ENCODE results near the gene BAAT.

BAAT gene

DNA sequence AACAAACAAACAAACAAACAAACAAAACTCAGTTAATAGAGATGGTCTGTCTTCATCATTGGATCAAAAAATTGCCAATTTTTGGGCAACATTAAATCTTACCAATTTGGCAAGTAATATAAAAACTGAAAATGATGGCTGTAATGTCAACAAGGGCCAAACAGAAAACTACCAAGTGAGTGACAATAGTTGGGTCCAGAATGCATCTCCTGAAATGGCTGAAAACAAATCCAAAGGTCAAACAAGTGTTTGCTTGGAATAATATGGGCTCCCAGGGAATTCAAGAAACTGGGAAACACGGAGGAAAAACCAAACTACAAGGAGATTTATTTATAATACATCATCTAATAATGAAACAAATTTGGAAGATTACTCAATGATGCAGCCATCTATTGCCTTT lies 25.1 kb downstream of the BAAT start:
- TF ChIP-seq, protein P1, sequence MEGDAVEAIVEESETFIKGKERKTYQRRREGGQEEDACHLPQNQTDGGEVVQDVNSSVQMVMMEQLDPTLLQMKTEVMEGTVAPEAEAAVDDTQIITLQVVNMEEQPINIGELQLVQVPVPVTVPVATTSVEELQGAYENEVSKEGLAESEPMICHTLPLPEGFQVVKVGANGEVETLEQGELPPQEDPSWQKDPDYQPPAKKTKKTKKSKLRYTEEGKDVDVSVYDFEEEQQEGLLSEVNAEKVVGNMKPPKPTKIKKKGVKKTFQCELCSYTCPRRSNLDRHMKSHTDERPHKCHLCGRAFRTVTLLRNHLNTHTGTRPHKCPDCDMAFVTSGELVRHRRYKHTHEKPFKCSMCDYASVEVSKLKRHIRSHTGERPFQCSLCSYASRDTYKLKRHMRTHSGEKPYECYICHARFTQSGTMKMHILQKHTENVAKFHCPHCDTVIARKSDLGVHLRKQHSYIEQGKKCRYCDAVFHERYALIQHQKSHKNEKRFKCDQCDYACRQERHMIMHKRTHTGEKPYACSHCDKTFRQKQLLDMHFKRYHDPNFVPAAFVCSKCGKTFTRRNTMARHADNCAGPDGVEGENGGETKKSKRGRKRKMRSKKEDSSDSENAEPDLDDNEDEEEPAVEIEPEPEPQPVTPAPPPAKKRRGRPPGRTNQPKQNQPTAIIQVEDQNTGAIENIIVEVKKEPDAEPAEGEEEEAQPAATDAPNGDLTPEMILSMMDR (IDR thresholded peaks at IDR 0.05; ENCODE audit: low read depth, low read length) = no peak
- H3K4me3 ChIP-seq (ENCODE audit: low read depth, low read length) = no peak overlapping the region

DNA sequence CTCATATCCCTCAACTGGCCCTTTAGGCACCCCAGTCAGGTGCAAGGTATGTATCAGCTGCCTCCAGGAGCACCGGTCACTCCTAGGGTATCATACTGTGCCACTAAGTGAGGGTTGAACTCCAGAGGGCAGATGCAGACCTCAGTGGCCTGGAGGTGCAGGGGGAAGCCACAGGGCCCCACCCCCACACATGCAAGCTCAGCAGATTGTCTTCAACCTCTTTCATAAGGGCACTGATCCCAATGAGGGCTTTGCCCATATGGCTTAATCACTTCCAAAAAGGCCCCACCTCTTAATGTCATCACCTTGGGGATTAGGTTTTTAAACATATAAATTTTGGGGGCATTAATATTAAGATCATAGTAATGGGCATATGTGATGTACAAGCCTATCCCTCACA lies 28.2 kb downstream of the BAAT start:
- TF ChIP-seq, protein P1 (IDR thresholded peaks at IDR 0.05; ENCODE audit: low read depth, low read length) = no peak
- H3K4me3 ChIP-seq (ENCODE audit: low read depth, low read length) = no peak overlapping the region

DNA sequence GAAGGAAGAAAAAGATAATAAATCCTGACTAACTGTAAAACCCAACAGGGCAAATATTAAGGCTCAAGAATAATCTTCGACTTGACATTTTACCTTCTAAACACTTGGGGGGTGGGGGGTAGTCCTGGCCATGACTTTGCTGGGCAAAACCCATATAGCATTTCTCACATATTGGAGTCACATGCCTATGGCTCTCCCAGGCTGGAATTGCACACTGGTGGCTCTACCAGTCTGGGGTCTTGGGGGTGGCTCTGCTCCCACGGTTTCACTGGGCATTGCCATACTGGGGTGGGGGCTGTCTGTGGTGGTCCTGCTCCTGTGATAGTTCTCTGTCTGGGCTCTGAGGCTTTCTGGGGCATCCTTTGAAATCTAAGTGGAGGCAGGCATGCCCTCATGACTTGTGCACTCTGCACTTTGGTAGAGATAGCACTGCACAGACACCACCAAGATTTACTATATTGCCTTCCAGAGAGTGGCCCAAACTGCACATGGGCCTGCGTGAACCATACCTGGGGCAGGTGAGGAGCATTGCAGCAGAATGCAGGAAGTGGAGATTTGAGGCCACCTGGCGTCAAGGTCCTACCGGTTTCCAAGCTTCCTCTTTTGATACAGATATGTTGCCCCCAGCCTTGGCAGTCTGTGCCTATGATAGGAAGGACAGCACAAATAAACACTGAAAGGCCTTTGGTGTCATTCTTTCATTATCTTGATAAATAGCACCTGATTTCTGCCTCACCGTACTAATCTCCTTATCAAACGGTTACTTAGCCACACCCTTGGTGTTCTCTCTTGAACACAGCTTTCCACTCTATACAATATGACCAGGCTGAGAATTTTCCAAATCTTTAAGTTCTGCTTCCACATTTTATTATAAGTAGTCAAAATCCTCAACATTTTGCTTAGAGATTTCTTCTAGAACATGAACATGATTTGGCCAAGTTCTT lies 29.8 kb downstream of the BAAT start:
- no peak overlapping the region for H3K4me3 ChIP-seq (ENCODE audit: low read depth, low read length)
- TF ChIP-seq, protein P1 (IDR thresholded peaks at IDR 0.05; ENCODE audit: low read depth, low read length) = no peak

DNA sequence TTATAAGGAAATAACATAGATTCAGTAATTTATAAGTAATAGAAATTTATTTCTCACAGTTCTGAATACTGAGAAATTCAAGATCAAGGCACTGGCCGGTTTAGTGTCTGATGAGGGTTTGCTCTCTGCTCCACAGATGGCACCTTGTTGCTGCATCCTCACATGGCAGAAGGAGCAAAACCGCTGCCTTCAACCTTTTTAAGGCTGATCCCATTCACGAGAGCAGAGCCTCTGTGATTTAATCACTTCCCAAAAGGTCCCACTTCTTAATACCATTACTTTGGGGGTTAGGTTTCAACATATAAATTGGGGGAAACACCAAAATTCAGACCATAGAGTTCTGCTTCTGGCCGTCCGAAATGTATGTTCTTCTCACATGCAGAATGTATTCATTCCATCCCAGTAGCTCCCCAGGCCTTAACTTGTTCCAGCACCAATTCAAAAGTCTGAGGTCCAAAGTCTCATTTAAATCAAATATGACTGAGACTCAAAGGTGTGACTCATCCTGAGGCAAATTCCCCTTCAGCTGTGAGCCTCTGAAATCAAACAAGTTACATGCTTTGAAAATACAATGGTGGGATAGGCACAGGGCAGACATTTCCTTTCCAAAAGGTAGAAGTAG lies 30.6 kb downstream of the BAAT start:
- H3K4me3 ChIP-seq (ENCODE audit: low read depth, low read length) = no peak overlapping the region
- TF ChIP-seq, protein P1 (IDR thresholded peaks at IDR 0.05; ENCODE audit: low read depth, low read length) = no peak

DNA sequence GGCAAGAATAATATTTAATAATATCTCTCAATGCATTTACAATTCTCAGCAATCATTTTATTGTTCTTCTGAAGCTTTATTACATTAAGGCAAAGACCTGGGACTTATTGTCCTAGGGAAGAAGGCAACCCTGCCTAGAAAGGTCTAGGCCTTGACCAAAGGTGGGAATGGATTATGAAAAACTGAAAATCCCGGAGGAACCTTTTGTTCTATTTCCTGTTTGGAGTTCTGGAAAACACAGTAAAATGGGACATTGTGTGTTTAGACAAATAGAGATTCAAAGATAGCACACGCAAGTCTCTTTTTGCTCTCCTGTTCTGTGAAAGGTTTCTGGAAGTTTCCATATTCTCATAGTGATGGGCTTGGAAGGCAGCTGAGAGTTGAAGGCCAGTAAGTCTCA lies 31.1 kb downstream of the BAAT start:
- no peak overlapping the region for H3K4me3 ChIP-seq (ENCODE audit: low read depth, low read length)
- TF ChIP-seq, protein P1 (IDR thresholded peaks at IDR 0.05; ENCODE audit: low read depth, low read length) = no peak

DNA sequence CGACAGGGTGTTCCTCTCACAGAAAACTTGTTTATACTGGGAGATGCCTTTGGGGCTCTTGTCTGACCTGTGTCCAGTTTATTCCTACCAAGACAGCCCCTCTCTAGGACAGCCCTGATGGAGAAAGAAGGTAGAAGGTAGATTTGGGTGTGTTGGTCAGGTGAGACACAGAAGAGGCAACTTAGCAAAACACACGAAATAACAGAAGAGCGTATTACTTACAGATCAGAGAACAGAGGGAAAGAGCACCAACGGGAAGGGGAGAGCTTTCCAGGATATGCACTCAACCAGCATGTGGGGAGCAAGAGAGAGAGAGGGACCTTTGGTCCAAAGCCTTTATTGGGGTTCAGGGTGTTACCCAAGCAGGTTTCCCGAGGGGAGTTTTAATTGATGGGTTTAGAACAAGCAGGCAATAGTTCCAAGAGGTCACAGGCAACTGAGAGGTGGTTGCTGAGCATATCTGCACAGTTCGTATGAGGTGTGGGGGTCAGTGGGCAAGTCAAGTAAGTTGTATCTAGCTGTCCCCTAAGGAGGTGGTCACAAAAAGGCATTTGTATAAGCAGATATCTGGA lies 31.8 kb downstream of the BAAT start:
- H3K4me3 ChIP-seq (ENCODE audit: low read depth, low read length) = no peak overlapping the region
- TF ChIP-seq, protein P1 (IDR thresholded peaks at IDR 0.05; ENCODE audit: low read depth, low read length) = no peak

DNA sequence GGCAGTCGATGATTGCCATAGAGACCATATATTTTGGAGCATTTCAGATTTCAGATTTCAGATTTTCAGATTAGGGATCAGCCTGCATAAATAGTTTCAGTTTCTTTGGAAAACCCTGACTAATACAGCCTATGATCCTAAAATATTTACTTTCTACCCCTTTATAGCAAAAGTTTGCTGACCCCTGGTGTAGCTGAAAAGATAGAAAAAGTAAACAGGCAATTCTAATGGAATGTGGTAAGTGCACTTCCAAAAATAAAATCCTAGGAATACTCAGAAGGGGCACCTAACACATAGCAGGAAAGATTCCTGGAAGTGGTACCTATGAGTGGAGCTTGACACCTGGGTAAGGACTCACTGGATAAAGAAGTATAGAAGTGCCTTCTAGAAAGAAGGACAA lies 34.5 kb downstream of the BAAT start:
- TF ChIP-seq, protein P1 (IDR thresholded peaks at IDR 0.05; ENCODE audit: low read depth, low read length) = no peak
- H3K4me3 ChIP-seq (ENCODE audit: low read depth, low read length) = no peak overlapping the region

All from WI38 (cell line).